Sigmoid colon (tissue), 4 donors: ENCODE measurements around the gene UBXN4.

Source experiments
- CTCF ChIP-seq, 4 experiments: fragments of 450-650 bp in 3 of 4; fragments of 200-600 bp in 1 of 4; IDR thresholded peaks; one replicate each; pipeline ENCODE4 v1.5.1; 2016 to 2019; ENCODE audit warnings: antibody characterized with exemption in 4 of 4, mild to moderate bottlenecking in 3 of 4, moderate library complexity in 2 of 4
- POLR2A ChIP-seq, 2 donors: fragments of 450-650 bp; IDR thresholded peaks; one replicate each; pipeline ENCODE4 v1.6.1; 2016; ENCODE audit warnings: antibody characterized with exemption in 2 of 2, mild to moderate bottlenecking in 2 of 2, moderate library complexity in 2 of 2
- POLR2AphosphoS5 ChIP-seq, 4 donors: sonication (generic); formaldehyde crosslinking; IDR thresholded peaks; one replicate each; pipeline ENCODE4 v1.6.1; 2017; ENCODE audit warnings: antibody characterized with exemption in 4 of 4

- TF ChIP-seq CTCF (IDR thresholded peaks at IDR 0.05) (no peak), POLR2A (IDR thresholded peaks at IDR 0.05) (no peak), POLR2AphosphoS5 (IDR thresholded peaks at IDR 0.05) (no peak)
These were observed 89.6 kb downstream of the UBXN4 start for GRCh38 chr2:135831180-135831812.
